GM12874 (cell line): ENCODE results near the gene TMPRSS5.

Experiments used
- TF ChIP-seq, protein P1 (sequence below): IDR thresholded peaks from 2 replicates; pipeline ENCODE4 v1.5.1; 2011; ENCODE audit warnings: low read depth, mild to moderate bottlenecking, control low read depth, low read length, moderate library complexity; ENCODE audit not compliant: insufficient read depth

The TMPRSS5 gene

DNA sequence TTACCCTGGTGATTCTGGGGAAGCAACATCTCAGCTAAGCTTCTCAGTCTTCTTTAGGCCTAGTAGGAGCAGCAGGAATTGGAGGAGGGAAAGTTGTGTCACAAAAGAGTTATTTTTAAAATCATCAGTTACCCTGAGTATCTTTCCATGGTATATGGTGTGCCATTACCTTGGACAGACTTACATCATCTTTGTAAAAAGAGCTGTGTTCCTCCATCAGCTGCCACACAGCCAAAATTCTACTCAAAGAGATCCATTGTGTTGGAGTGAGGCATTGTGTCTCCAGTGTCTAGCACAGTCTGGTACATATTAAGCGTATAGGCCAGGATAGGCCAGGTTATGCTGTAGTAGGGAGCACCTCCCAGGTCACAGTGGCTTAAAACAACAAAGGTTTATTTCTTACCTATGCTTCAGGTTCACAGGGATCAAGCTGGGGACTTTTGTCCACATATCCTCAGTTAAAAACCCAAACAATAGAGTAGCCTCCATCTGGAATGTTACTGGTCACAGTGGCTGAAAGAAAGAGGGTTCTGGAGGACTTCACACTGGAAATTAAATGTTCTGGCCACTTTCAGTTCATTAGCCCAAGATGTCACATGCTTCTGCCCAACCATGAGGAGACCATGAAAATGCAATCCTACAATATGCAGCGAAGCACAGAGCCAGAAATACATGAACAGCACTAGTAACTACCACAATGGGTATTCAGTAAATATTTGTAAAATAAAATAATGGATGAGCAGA is 9.9 kb upstream of the TMPRSS5 start:
- TF ChIP-seq, protein P1, sequence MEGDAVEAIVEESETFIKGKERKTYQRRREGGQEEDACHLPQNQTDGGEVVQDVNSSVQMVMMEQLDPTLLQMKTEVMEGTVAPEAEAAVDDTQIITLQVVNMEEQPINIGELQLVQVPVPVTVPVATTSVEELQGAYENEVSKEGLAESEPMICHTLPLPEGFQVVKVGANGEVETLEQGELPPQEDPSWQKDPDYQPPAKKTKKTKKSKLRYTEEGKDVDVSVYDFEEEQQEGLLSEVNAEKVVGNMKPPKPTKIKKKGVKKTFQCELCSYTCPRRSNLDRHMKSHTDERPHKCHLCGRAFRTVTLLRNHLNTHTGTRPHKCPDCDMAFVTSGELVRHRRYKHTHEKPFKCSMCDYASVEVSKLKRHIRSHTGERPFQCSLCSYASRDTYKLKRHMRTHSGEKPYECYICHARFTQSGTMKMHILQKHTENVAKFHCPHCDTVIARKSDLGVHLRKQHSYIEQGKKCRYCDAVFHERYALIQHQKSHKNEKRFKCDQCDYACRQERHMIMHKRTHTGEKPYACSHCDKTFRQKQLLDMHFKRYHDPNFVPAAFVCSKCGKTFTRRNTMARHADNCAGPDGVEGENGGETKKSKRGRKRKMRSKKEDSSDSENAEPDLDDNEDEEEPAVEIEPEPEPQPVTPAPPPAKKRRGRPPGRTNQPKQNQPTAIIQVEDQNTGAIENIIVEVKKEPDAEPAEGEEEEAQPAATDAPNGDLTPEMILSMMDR: no peak

DNA sequence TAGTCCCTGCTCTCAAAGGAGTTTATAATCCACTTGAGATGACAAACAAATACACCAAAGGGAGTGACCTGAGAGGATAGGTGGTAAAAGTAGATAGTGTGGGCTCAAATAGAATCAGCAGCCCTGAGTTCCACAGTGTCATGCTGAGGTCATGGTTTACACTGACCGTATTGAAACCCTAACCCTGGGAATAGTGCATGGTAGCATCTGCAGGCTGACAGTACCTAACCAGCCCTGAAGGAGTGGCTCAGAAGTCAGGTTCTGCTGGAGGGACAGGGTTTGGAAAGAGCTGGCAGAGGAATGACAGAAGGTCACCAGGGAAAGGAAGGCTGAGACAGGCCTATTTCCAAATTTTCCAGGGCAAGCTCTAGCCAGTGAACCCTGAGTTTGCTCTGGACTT is 9.2 kb upstream of the TMPRSS5 start:
- TF ChIP-seq, protein P1: no peak

DNA sequence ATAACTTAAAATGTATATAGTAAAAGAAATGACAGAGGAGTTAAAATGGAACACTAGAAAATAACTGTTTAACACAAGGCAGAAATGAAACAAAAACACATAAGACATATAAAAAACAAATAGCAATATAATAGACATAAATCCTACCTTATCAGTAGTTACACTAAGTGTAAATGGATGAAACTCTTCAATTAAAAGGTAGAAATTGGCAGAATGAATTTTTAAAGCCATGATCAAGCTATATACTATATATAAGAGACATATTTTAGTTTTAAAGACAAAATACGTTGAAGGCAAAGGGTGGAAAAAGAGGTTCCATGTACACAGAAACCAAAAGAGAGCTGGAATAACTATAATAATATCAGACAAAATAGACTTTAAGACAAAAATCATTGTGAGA is 4.9 kb upstream of the TMPRSS5 start:
- TF ChIP-seq, protein P1: no peak

DNA sequence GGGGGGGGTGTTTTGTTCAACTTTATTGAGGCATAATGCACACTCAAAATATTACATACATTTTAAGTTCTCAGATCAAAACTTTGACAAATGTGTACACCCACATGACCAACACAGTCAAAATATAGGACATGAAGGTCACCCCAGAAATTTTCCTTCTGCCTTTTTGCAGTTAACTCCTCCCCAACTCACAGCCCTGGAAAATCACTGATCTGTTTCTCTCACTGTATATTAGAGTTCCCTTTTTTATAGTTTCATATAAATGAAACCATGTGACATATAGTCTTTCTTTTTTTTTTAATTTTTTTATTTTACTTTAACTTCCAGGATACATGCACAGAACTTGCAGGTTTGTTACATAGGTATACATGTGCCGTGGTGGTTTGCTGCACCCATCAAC is 4.6 kb downstream of the TMPRSS5 start:
- TF ChIP-seq, protein P1: no peak

DNA sequence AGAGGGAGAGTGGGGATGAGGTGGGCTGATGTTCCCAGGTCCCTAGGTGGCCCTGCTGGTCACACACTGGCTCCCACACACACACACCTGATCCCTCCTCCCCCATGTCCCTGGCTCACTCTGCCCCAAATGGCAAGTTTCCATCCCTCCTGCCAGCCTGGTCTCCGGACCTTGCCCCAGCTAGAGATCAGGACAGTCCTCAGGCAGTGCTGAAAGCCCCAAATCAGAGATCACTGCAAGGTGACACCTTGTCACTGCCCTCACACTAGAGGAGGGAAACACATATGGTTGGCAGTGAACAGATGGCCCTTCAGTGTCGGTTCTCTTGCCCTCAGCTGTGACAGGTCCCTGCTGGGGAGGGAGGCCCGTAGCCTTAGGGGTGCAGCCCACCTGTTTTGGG is 7.6 kb downstream of the TMPRSS5 start:
- TF ChIP-seq, protein P1: no peak

DNA sequence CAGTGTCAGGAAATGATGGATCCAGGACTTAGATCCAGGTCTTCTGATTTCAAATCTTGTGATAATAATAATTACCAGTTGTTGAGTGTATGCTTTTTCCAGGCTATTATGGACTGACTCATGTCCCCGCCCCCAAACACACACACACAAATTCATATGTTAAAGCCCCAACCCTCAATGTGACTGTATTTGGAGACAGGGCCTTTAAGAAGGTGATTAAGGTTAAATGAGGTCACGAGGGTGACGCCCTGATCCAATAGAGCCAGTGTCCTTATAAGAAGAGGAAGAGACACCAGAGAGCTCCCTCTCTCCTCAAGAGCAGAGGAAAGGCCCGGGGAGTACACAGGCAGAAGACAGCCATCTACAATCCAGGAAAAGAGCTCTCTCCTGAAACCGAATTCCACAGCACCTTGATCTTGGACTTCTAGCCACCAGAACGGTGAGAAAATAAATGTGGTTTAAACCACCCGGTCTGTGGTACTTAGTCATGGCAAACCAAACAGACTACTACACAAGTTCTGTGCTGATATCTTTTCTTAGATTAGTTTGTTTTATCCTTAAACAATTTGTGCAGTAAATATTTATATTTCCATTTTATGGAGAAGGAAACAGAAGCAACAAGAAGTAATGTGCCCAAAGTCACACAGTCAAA is 8.2 kb downstream of the TMPRSS5 start:
- TF ChIP-seq, protein P1: no peak

DNA sequence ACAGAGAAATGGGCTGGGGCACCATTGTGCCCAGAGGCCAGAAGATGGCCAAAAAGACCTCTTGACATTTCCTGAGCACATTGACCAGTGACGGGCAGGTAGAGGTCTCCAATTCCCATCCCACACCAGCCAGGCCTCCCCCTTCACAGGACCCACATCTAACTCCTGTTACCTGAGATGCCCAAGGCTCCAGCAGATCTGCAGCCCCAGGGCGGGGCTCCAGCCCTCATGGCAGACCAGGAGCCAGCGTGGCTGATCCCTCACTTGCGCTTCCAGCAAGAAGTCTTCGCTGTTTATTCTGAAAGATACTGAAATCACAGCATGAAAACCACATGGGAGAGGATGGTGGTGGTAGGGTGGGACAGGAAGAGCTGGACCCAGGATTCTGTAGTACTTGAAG is 9.0 kb downstream of the TMPRSS5 start:
- TF ChIP-seq, protein P1: no peak
